ENCODE results near the gene FBRSL1. TPM values are rescaled to one million over a fixed set of nuclear protein-coding genes. Genes with fewer than 3 reads are reported as not detected.

FBRSL1 gene
- total and polyA plus RNA-seq, 2 of the 8 experiments (the other 6 are each of a cell fraction or from before 2014, with no cell fraction given), result 18.4 to 109 TPM

GRCh38 chr12:132498931-132499330, 9.0 kb downstream of the FBRSL1 start:
- no peak overlapping the region for H3K18ac ChIP-seq (ENCODE audit: extremely low read depth, low read length)
- H3K4me1 ChIP-seq (replicated peaks in 1 of 4; ENCODE audit: control insufficient read depth in 3 of 4, insufficient read depth in 4 of 4, low read length in 3 of 4), result peaks cover 0 to 18% (median 10%) of the 10 kb centered on the region in 4 experiments; a peak in 5 of 7 replicates
- H2BK20ac ChIP-seq (ENCODE audit: low read length), result no peak overlapping the region
- peaks cover 76 to 85% of the 10 kb centered on the region in 2 experiments for H4K20me1 ChIP-seq (replicated peaks in 1 of 2; ENCODE audit: control insufficient read depth in 1 of 2, insufficient read depth in 2 of 2, low read length in 2 of 2)
- H2AK5ac ChIP-seq (ENCODE audit: low read depth, low read length), result no peak overlapping the region
- H3K27me3 ChIP-seq (replicated peaks in 1 of 4; ENCODE audit: control insufficient read depth in 3 of 4, extremely low read depth in 1 of 4, insufficient read depth in 3 of 4, low read length in 3 of 4), result no peaks in the 10 kb centered on the region; a peak in 2 of 7 replicates
- no peak overlapping the region for H3K56ac ChIP-seq (replicated peaks; ENCODE audit: insufficient read length, low read depth, low read length)
- POLR2A ChIA-PET (ENCODE audit: partially characterized antibody), result no interaction called here
- DNase-seq (ENCODE audit: low read depth in 1 of 2, low spot score in 2 of 2) (no peak), FAIRE-seq (no peak)
- peaks cover 36% of the 10 kb centered on the region for H3K79me1 ChIP-seq (ENCODE audit: low read depth, low read length)
- H3K14ac ChIP-seq (ENCODE audit: insufficient read length), result no peak overlapping the region
- no peak overlapping the region for H3K4me3 ChIP-seq (ENCODE audit: extremely low read depth in 1 of 4, insufficient read depth in 2 of 4, low read depth in 3 of 4, low read length in 4 of 4)
- no peak overlapping the region for H3K23ac ChIP-seq (ENCODE audit: insufficient read length)
- no peaks in the 10 kb centered on the region for H3K9me3 ChIP-seq (ENCODE audit: insufficient read depth in 2 of 2, low read depth in 1 of 2, low read length in 1 of 2)
- H2BK120ac ChIP-seq (replicated peaks; ENCODE audit: low read depth, low read length), result no peak overlapping the region
- TF ChIP-seq, protein P1, sequence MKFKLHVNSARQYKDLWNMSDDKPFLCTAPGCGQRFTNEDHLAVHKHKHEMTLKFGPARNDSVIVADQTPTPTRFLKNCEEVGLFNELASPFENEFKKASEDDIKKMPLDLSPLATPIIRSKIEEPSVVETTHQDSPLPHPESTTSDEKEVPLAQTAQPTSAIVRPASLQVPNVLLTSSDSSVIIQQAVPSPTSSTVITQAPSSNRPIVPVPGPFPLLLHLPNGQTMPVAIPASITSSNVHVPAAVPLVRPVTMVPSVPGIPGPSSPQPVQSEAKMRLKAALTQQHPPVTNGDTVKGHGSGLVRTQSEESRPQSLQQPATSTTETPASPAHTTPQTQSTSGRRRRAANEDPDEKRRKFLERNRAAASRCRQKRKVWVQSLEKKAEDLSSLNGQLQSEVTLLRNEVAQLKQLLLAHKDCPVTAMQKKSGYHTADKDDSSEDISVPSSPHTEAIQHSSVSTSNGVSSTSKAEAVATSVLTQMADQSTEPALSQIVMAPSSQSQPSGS (IDR thresholded peaks at IDR 0.05; ENCODE audit: low read length), result no peak
- TF ChIP-seq E2F6 (IDR thresholded peaks at IDR 0.05) (no peak), SUZ12 (IDR thresholded peaks at IDR 0.05; ENCODE audit: low read length) (no peak), CTCF (IDR thresholded peaks at IDR 0.05; ENCODE audit: control extremely low read depth in 1 of 3, insufficient read depth in 1 of 3, low read depth in 1 of 3, low read length in 3 of 3) (no peak), SIN3A (conservative IDR thresholded peaks at IDR 0.05 in 1 of 2, IDR thresholded peaks at IDR 0.05 in 1 of 2; ENCODE audit: low read depth in 1 of 2, low read length in 2 of 2) (no peak)
- TF ChIP-seq, protein P2, sequence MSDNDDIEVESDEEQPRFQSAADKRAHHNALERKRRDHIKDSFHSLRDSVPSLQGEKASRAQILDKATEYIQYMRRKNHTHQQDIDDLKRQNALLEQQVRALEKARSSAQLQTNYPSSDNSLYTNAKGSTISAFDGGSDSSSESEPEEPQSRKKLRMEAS (IDR thresholded peaks at IDR 0.05), result no peak
- H4K8ac ChIP-seq (ENCODE audit: extremely low read depth, insufficient read depth, low read length), result no peak overlapping the region
- H3K9ac ChIP-seq (replicated peaks in 1 of 4; ENCODE audit: extremely low read depth in 1 of 4, low read depth in 3 of 4, low read length in 3 of 4), result no peak overlapping the region
- no peak overlapping the region for H3K4me2 ChIP-seq (ENCODE audit: insufficient read depth in 1 of 2, low read depth in 2 of 2, low read length in 2 of 2)
- H2AFZ ChIP-seq (ENCODE audit: low read length), result no peak overlapping the region
- no peak overlapping the region for H4K91ac ChIP-seq (replicated peaks; ENCODE audit: insufficient read length, low read length)
- H2BK5ac ChIP-seq (ENCODE audit: low read depth, low read length), result no peak overlapping the region
- H3K4ac ChIP-seq (replicated peaks; ENCODE audit: insufficient read length, low read depth, low read length), result no peak overlapping the region
- no peak overlapping the region for H4K5ac ChIP-seq (ENCODE audit: insufficient read length, low read depth, low read length)
- H2BK15ac ChIP-seq (ENCODE audit: low read length), result no peak overlapping the region
- no peaks in the 10 kb centered on the region for H3K23me2 ChIP-seq (ENCODE audit: low read depth, low read length)
- WGBS, 2 experiments (ENCODE audit: extremely low coverage in 1 of 2, insufficient coverage in 1 of 2, insufficient read length in 1 of 2, insufficient replicate concordance in 2 of 2, low coverage in 1 of 2, low lambda C conversion rate in 2 of 2, missing lambda C conversion rate in 1 of 2), result 92% methylated on average over 12 of the region's 12 CpGs; no CpG with 5 or more reads in 1 of the 2 experiments
- no peak overlapping the region for H3K27ac ChIP-seq (ENCODE audit: low read depth, low read length)
- peaks cover 0 to 80% of the 10 kb centered on the region in 2 experiments; a peak in 3 of 4 replicates for H3K79me2 ChIP-seq (ENCODE audit: control insufficient read depth in 1 of 2, insufficient read depth in 2 of 2, low read length in 2 of 2)
- no peaks in the 10 kb centered on the region for H3K36me3 ChIP-seq (ENCODE audit: control insufficient read depth in 2 of 4, insufficient read depth in 4 of 4, low read length in 3 of 4)
- no peak overlapping the region for H2BK12ac ChIP-seq (ENCODE audit: low read depth, low read length)
- CTCF ChIA-PET (ENCODE audit: partially characterized antibody), result interaction anchor here (0.9 to 3.5 kb wide), 4 partner anchors 21 to 62 kb away, joined by 3 to 16 read pairs (median 4); no protein-coding TSS in a partner anchor
